Neuronal stem cell (in vitro differentiated cells): ENCODE results near the gene ENPP6.

Source experiments
- DNase-seq: peaks from one replicate; pipeline ENCODE4 v3.0.0-alpha.2; 2013; ENCODE audit warnings: low spot score
- H2AFZ ChIP-seq: one replicate; pipeline ENCODE4 v1.6.1; 2013; ENCODE audit warnings: mild to moderate bottlenecking, low read length, inconsistent platforms
- H2AK5ac ChIP-seq: 2 replicates; pipeline ENCODE4 v1.6.1; 2013; ENCODE audit warnings: low read depth, mild to moderate bottlenecking, inconsistent platforms, low read length, moderate library complexity, mixed read lengths
- H2BK120ac ChIP-seq: 2 replicates; pipeline ENCODE4 v1.6.1; 2013; ENCODE audit warnings: low read depth, mild to moderate bottlenecking, inconsistent platforms, low read length, moderate library complexity, mixed read lengths
- H2BK12ac ChIP-seq: one replicate; pipeline ENCODE4 v1.6.1; 2013; ENCODE audit warnings: low read length, inconsistent platforms
- H2BK15ac ChIP-seq: 2 replicates; pipeline ENCODE4 v1.6.1; 2013; ENCODE audit warnings: mild to moderate bottlenecking, low read length, inconsistent platforms, mixed read lengths
- H2BK5ac ChIP-seq: one replicate; pipeline ENCODE4 v1.6.1; 2013; ENCODE audit warnings: inconsistent platforms, mild to moderate bottlenecking, low read length, moderate library complexity
- H3K14ac ChIP-seq: one replicate; pipeline ENCODE4 v1.6.1; 2013; ENCODE audit warnings: low read length, inconsistent platforms
- H3K18ac ChIP-seq: 2 replicates; pipeline ENCODE4 v1.6.1; 2013; ENCODE audit warnings: low read length, inconsistent platforms
- H3K23ac ChIP-seq: 2 replicates; pipeline ENCODE4 v1.6.1; 2013; ENCODE audit warnings: low read depth, mild to moderate bottlenecking, mixed read lengths, low read length, inconsistent platforms; ENCODE audit not compliant: poor library complexity
- H3K27ac ChIP-seq: replicated peaks from 3 replicates; pipeline ENCODE4 v1.5.1; 2013; ENCODE audit warnings: low read length, inconsistent platforms
- H3K27me3 ChIP-seq, 3 experiments: 2 replicates each; pipeline ENCODE4 v1.6.1; 2013; ENCODE audit warnings: low read length in 3 of 3, mild to moderate bottlenecking in 2 of 3, inconsistent platforms in 1 of 3, low read depth in 1 of 3, mixed read lengths in 1 of 3, moderate library complexity in 1 of 3; ENCODE audit not compliant: control insufficient read depth in 3 of 3, insufficient read depth in 3 of 3
- H3K36me3 ChIP-seq, 2 donors: replicated peaks in 1 of 2; 2 replicates each; pipeline ENCODE4 v1.6.1; 2013; ENCODE audit warnings: low read length in 2 of 2; ENCODE audit not compliant: control insufficient read depth in 2 of 2, insufficient read depth in 2 of 2
- H3K4ac ChIP-seq: 2 replicates; pipeline ENCODE4 v1.6.1; 2013; ENCODE audit warnings: inconsistent platforms, mild to moderate bottlenecking, low read length, moderate library complexity
- H3K4me1 ChIP-seq, 2 donors: 1 replicate in 1 of 2; 2 replicates in 1 of 2; pipeline ENCODE4 v1.6.1; 2013; ENCODE audit warnings: low read length in 2 of 2, low read depth in 1 of 2; ENCODE audit not compliant: control insufficient read depth in 2 of 2, insufficient read depth in 1 of 2
- H3K4me2 ChIP-seq: one replicate; pipeline ENCODE4 v1.6.1; 2013; ENCODE audit warnings: mild to moderate bottlenecking, low read length, inconsistent platforms; ENCODE audit not compliant: insufficient read depth, poor library complexity, severe bottlenecking
- H3K4me3 ChIP-seq, 2 donors: 2 replicates each; pipeline ENCODE4 v1.5.1; 2013; ENCODE audit warnings: low read length in 2 of 2, mild to moderate bottlenecking in 2 of 2, inconsistent platforms in 1 of 2, moderate library complexity in 1 of 2
- H3K79me1 ChIP-seq: one replicate; pipeline ENCODE4 v1.6.1; 2013; ENCODE audit warnings: low read depth, mild to moderate bottlenecking, inconsistent platforms, low read length, moderate library complexity
- H3K9ac ChIP-seq: one replicate; pipeline ENCODE4 v1.6.1; 2013; ENCODE audit warnings: mild to moderate bottlenecking, low read depth, low read length, inconsistent platforms; ENCODE audit not compliant: poor library complexity
- H3K9me3 ChIP-seq, 2 donors: replicated peaks in 1 of 2; 2 replicates each; pipeline versions ENCODE3 to v1.6.1; 2013; ENCODE audit warnings: low read length in 2 of 2, mild to moderate bottlenecking in 2 of 2, inconsistent platforms in 1 of 2, low read depth in 1 of 2, mixed read lengths in 1 of 2, moderate library complexity in 1 of 2; ENCODE audit not compliant: control insufficient read depth in 2 of 2, insufficient read depth in 1 of 2
- H4K8ac ChIP-seq: one replicate; pipeline ENCODE4 v1.6.1; 2013; ENCODE audit warnings: low read depth, mild to moderate bottlenecking, inconsistent platforms, low read length, moderate library complexity
- H4K91ac ChIP-seq: one replicate; pipeline ENCODE4 v1.6.1; 2013; ENCODE audit warnings: low read length, low read depth, mild to moderate bottlenecking, inconsistent platforms; ENCODE audit not compliant: poor library complexity
- WGBS, 2 donors: extraction: QIAGEN DNeasy Blood & Tissue Kit; methylation state at CpG; one replicate each; pipeline ENCODE4 v1.1.7; 2013; ENCODE audit warnings: missing lambda C conversion rate in 2 of 2, mixed read lengths in 1 of 2; ENCODE audit not compliant: insufficient read length in 2 of 2, insufficient replicate concordance in 1 of 2; ENCODE audit errors: extremely low coverage in 2 of 2; 5-methylcytosine and 5-hydroxymethylcytosine counted together

ENPP6 gene

DNA sequence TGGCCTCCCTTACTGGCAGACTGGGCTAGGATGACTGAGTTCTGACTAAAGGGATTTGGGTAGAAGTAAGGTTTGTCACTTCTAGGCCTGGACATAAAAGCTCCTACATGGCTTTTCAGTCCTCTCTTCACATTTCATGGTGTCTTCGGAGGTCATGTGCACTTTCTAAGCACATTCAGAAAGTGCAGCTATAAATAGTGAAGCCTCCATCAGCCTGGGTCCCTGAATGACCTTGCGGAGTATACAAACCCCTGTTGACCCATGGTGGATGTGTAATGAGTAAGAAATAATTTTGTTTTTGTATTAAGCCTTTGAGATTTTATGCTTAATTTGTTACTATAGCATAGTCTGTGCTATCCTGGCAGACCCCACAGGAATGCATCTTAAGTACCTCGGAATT, 158.6 kb downstream of the ENPP6 start:
- Histone ChIP-seq H3K4ac (no peak overlapping the region), H3K79me1 (no peaks in the 10 kb centered on the region), H2BK120ac (no peak overlapping the region), H3K9me3 (no peaks in the 10 kb centered on the region), H3K36me3 (no peaks in the 10 kb centered on the region), H3K27ac (no peak overlapping the region), H2BK5ac (no peak overlapping the region), H4K91ac (no peak overlapping the region), H2AK5ac (no peak overlapping the region), H3K4me3 (no peak overlapping the region), H3K23ac (no peak overlapping the region), H2BK12ac (no peak overlapping the region), H4K8ac (no peak overlapping the region), H2AFZ (no peak overlapping the region), H3K9ac (no peak overlapping the region), H3K18ac (no peak overlapping the region), H3K4me1 (peaks cover 0 to 3% of the 10 kb centered on the region in 2 donors), H3K27me3 (no peaks in the 10 kb centered on the region), H3K4me2 (no peak overlapping the region), H2BK15ac (no peak overlapping the region), H3K14ac (no peak overlapping the region)
- WGBS, 2 donors = no CpG with 5 or more reads among the region's 3 CpGs
- DNase-seq = no peak

DNA sequence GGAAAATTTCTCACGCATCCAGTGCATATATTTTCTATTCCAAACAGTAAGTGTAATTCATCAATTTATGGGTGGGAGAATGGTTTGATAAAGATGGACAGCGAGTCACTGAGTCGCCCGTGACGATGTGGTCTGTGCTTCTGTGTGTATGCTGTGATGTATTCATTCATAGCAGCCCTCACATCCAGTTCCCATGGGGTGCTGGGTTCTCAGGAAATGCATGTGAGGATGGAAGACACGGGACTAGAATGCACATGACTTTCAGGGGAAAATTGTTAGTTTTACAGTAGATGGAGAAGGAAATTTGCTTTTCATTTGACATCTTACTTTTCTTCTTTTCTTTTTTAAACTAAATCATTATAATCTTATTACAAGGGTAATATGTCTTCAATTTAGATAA, 159.6 kb downstream of the ENPP6 start:
- Histone ChIP-seq H3K27ac (no peak overlapping the region), H4K8ac (no peak overlapping the region), H3K18ac (no peak overlapping the region), H3K9me3 (no peaks in the 10 kb centered on the region), H3K36me3 (no peaks in the 10 kb centered on the region), H2AFZ (no peak overlapping the region), H3K14ac (no peak overlapping the region), H3K4ac (no peak overlapping the region), H3K27me3 (no peaks in the 10 kb centered on the region), H3K79me1 (no peaks in the 10 kb centered on the region), H3K4me3 (no peak overlapping the region), H4K91ac (no peak overlapping the region), H2BK12ac (no peak overlapping the region), H2AK5ac (no peak overlapping the region), H2BK5ac (no peak overlapping the region), H3K9ac (no peak overlapping the region), H3K4me1 (peaks cover 0 to 5% of the 10 kb centered on the region in 2 donors), H3K4me2 (no peak overlapping the region), H3K23ac (no peak overlapping the region), H2BK15ac (no peak overlapping the region), H2BK120ac (no peak overlapping the region)
- no CpG with 5 or more reads among the region's 6 CpGs for WGBS, 2 donors
- DNase-seq = no peak

GRCh38 chr4:184056877-184057276, 160.8 kb downstream of the ENPP6 start:
- Histone ChIP-seq H2AK5ac (no peak overlapping the region), H4K91ac (no peak overlapping the region), H2BK120ac (no peak overlapping the region), H4K8ac (no peak overlapping the region), H3K4me3 (no peak overlapping the region), H3K27me3 (no peaks in the 10 kb centered on the region), H2BK5ac (no peak overlapping the region), H3K27ac (no peak overlapping the region), H3K36me3 (no peaks in the 10 kb centered on the region), H3K9me3 (no peaks in the 10 kb centered on the region), H3K79me1 (no peaks in the 10 kb centered on the region), H2AFZ (no peak overlapping the region), H3K9ac (no peak overlapping the region), H3K18ac (peak overlapping the region; percentile 5), H3K4ac (peak overlapping the region; percentile 72), H3K4me2 (no peak overlapping the region), H3K4me1 (peaks cover 0 to 5% of the 10 kb centered on the region in 2 donors), H2BK12ac (no peak overlapping the region), H2BK15ac (peak overlapping the region; percentile 16), H3K14ac (peak overlapping the region; percentile 39), H3K23ac (no peak overlapping the region)
- WGBS, 2 donors = no CpG with 5 or more reads among the region's 14 CpGs
- no peak for DNase-seq

DNA sequence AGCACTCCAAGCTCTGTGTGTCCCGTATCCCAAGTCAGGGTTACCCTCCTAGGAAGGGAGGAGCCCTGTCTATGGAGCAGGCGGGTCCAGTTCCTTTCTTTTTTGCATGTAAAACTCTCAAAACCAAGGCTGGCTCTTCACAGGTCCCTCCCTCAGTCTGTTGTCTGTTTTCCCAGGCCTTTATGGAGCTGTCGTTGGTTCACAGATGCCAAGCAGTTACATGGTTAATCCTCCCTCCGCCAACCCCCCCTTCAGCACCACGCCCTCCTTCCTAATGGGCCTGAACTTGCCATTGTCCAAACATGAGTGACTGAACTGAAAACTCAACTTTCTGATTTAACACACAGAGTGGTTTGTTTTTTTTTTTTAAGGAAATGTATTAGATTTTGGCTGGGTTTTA, 164.2 kb downstream of the ENPP6 start:
- no peak overlapping the region for H3K27ac ChIP-seq
- H3K4ac ChIP-seq = no peak overlapping the region
- no peaks in the 10 kb centered on the region for H3K9me3 ChIP-seq
- no peak overlapping the region for H2BK120ac ChIP-seq
- H3K18ac ChIP-seq = no peak overlapping the region
- no peak overlapping the region for H2BK12ac ChIP-seq
- H2AFZ ChIP-seq = no peak overlapping the region
- H3K23ac ChIP-seq = no peak overlapping the region
- peaks cover 0 to 5% of the 10 kb centered on the region in 2 donors for H3K4me1 ChIP-seq
- no CpG with 5 or more reads among the region's 5 CpGs for WGBS, 2 donors
- no peak for DNase-seq
- H3K4me3 ChIP-seq = no peak overlapping the region
- H3K27me3 ChIP-seq = no peaks in the 10 kb centered on the region
- H2AK5ac ChIP-seq = no peak overlapping the region
- H2BK5ac ChIP-seq = no peak overlapping the region
- no peak overlapping the region for H2BK15ac ChIP-seq
- no peaks in the 10 kb centered on the region for H3K36me3 ChIP-seq
- H3K79me1 ChIP-seq = no peaks in the 10 kb centered on the region
- H3K9ac ChIP-seq = no peak overlapping the region
- no peak overlapping the region for H4K91ac ChIP-seq
- H3K14ac ChIP-seq = no peak overlapping the region
- H3K4me2 ChIP-seq = no peak overlapping the region
- H4K8ac ChIP-seq = no peak overlapping the region
